ENCODE measurements around the gene CCDC93.

Gene CCDC93

DNA sequence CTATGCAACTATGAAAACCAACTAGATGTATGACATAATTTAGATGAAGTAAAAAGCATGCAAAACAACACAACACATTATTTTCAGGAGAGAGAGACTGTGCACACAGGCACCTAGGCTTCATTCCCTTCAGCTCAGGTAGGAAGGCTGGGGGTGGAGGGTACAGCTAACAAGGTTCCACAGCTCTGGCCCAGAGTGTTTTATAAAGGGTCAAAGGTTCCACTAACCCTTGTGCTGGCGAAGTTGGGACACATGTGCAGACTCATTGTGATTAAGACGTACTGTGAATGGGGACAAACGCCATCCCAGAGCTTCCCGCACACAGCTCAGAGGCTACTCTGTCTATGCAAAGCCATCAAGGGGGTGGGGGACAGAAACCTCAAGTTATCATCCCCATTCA, 19.1 kb downstream of the CCDC93 start:
- no peak for DNase-seq (ENCODE audit: low read depth in 2 of 2)

GRCh38 chr2:117989854-117990438, 23.9 kb downstream of the CCDC93 start:
- no peak for DNase-seq (ENCODE audit: low read depth in 2 of 2)

- DNase-seq (ENCODE audit: low read depth in 2 of 2), result no peak
Observed at GRCh38 chr2:117987121-117987520, 26.7 kb downstream of the CCDC93 start.

DNA sequence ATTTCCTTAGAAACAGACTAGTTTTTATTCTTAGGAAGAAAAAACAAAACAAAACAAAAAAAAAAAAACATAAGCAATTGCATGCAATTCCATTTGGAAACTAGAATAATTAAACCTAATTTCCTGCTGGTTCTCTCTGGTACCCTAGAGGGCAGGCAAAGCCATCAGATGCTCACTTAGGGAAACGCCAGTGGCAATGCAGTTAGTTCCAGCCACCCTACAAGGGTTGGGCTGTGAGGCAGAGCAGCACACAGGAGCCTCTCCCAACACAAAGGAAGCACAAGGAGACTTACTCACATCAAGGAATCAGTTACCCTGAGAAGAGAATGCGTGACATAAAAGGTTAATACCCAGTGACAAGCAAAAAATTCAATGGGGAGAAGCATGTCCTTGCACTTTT, 28.8 kb downstream of the CCDC93 start:
- DNase-seq (ENCODE audit: low read depth in 2 of 2), result no peak

DNA sequence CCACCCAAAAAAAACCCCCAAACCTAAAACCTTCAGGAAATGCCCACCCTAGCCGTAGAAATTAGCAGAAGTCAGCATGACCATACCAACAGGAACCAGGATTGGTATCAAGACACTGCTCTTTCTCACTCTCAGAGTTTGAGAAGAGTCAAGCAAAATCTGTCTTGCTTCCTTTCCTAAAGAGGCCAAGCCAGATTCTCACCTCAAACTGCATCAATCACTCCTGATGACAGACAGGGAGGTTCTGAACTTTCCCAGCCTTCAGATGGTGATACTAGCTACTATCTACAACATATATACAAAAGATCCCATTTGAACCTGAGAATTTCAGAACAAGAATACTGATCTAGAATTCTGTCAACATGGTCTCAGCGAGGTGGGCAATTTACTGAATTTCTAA, 29.7 kb downstream of the CCDC93 start:
- no peak for DNase-seq (ENCODE audit: low read depth in 2 of 2)

DNA sequence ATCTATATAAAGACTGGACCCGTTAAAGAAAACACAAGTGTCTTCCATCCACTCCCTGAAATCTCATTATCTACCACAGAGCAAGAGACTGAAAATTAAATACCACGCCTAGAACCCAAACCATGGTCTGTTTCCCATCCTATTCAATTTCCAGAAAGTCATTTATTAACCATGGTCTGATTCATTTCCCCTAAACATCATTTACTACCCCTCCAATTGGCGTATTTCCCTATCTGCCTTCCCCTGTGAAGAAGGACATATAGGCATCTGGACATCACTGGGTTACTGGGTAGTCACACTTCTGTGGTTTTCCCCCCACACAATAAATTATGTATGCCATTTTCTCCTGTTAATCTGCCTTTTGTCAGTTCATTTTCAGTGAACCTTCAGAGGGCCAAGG, 30.8 kb downstream of the CCDC93 start:
- DNase-seq (ENCODE audit: low read depth in 2 of 2), result no peak

DNA sequence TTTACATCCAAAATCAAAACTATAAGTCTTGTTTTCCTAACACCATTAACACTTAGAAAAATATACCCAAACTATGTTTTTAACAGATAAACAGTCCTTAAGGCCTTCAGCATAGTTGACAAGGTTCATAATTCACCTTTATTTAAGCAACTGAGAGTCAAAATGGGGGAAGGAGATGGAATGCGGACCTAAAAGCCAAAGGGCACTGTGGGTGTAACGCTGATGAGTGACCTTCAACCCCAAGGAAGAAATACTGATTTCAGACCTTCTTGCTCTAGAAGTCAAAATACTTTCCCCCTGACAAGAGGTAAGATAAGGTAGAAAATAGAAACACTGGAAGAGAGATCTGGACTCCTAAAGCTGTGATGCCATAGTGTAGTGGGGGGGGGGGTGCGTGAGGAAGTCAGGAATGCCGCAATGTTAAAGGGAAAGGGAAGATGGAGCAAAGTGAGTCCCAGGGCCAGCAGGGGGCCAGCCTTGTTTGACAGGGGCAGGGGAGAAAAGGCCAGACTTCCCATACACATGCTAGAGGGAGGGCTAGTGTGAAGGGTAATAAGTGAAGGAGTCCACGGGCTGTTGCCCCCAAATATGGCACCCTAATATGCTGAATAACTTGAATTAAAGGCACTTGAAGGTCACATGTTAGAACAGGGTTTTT, 31.4 kb downstream of the CCDC93 start:
- DNase-seq (ENCODE audit: low read depth in 2 of 2), result no peak

DNA sequence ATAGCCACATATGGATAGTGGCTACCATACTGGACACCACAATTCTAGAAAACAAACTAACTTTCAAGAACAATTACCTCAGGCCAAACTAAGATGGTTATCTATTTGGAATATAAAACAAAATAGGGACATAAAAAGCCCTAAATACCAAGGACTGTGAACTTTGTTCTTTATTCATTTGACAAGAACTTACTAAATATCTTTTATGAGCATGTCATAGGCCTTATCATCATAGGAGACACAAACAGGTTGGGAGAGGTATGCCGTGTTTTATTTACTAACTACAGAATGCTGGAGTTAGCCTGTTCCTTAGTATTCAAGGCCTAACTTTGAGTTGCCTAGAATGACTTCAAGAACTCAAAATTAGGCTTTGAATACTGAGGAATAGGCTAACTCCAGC, 32.1 kb downstream of the CCDC93 start:
- no peak for DNase-seq (ENCODE audit: low read depth in 2 of 2)

DNA sequence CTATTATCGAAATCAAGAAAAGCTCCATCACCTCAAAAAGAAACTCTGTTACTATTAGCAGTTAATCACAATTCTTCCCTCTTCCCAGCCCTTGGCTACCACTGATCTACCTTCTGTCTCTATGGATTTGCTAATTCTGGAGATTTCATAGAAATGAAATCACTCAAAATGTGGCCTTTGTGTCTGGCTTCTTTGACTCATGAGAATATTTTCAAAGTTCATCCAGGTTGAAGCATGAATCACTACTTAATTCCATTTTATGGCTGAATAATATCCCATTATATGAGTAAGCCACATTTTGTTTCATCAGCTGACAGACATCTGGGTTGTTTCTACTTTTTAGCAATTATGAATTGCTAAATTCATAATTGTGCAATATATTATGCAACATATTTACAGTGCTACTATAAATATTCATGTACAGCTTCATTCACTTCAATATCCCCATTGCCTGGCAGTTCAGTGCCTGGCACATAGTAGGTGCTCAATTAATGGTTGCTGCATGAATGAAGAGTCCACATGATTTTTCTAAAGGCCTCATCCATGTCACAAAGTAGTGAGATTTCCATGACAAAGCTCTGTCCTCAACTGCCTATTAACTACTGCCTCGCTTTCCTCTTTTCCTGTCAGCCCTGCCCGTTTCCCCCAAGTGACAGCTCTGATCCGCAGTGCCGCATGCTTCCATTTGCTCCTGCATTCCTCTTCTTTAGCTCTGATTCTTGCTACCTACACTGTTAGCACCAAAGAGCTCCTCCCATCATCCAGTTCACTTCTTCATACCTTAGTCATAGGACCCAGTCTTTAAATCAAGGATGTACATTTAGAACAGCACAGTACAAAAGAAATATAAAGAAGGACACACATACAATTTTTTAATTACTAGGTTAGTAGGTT, 32.8 kb downstream of the CCDC93 start:
- no peak for DNase-seq (ENCODE audit: low read depth in 2 of 2)

DNA sequence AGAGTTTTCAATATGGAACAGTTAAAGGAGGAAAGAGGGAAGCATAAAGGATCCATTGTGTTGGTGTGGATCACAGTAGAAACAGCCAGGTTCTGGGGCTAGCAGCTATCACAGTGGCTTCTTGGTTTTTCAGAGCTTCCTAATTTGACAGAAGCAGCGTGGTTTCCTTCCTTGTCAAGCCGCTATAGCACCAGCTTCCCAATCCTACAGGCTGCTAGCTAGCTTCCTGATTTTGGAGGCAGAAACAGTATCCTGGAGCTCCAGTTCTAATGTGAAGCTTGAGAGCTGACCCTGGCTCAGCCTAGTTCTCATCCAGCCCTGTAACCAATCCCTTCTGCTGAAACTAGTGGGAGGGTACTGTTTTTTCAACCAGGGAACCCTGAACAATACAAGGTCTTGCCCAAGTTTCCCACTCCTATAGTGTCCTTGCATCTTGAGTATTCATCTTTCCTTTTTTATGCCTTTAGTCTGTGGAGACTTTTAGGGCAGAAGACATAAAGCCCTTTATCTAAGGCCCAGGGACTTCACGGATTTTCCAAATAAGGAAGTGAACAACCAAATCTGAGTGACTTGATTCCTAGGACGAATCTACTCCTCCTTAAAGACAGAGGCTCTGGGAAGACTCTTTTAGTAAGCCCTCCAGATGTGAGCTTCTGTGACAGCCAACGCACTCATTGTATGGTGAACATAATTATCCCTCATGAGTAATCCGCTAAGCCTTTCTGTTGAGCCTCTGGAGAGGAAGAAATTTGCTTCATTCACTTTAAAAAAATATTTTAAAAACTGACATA, 33.8 kb downstream of the CCDC93 start:
- no peak for DNase-seq (ENCODE audit: low read depth in 2 of 2)

DNA sequence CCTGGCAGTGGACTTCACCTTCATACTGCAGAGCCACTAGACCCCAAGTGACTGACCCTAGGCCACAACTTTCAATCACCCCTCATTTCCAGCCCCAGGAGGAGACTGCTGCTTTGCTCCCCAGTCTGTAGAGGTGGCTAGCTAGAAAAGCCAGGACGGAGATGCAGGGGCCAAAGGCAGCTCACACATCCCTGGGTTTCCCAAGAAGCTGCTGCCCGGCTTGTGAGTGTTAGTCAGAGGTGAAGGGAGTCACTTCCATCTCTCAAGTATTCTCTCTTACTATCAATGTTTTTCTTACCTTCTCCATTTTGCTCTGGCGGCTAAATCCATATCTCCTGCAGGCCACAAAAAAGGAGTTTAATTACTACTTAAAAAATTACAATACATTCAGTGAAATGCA, 36.2 kb downstream of the CCDC93 start:
- no peak for DNase-seq (ENCODE audit: low read depth in 2 of 2)

DNA sequence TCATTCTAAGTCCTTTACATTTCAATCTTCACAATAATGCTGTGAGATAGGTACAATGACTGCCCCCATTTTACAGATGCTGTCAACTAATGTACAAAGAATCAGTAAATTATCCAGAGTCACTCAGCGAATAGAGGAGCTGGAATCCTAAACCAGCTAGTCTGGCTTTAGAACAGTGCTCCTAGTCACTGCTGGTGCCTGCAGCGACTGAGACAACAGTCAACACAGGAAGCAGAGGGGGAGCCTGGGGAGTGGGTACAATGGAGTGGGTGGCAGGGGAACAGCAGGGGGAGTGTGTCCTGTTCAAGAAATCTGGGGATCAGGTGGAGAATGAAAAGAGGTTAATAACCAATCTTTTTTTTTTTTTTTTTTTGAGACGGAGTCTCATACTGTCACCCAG, 37.3 kb downstream of the CCDC93 start:
- DNase-seq (ENCODE audit: low read depth in 2 of 2), result no peak

- no peak for DNase-seq (ENCODE audit: low read depth in 2 of 2)
Observed at GRCh38 chr2:117973498-117974082, 40.3 kb downstream of the CCDC93 start.

- DNase-seq (ENCODE audit: low read depth in 2 of 2), result no peak
Observed at GRCh38 chr2:117972476-117973123, 41.3 kb downstream of the CCDC93 start.

- no peak for DNase-seq (ENCODE audit: low read depth in 2 of 2)
Observed at GRCh38 chr2:117968722-117969121, 45.1 kb downstream of the CCDC93 start.

DNA sequence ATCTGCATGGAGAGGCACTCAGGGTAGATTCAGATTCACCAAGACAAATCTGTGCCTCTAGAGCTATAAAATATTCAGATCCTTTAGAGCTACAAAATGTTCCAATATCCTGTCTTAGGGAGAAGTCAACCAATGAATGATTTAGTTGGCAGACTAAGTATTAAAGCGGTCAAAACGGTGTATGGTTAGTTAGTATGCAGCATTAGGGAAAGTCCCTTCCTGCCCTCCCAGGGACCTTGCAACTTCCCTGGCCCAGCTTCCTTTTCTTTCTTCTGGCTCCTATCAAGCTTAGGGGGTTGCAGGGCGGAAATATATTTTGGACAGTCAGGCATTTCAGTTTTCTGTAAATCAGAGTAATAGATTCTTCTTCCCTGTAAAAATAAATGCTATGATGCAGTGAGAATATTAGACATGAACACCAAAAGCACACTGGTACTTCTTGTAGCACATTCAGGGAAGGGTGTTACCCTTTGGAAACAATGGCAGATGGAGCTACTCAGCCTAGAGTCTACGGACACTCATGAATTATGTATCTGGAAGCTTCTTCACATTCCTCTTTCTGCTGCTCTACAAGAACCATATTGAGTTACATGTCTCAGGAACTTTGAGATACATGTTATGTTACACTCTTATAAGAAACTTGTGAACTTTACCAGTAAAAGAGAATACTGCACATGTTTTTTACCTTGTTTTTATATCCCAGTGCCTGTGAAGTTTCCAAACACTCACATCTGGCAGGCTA, 45.7 kb downstream of the CCDC93 start:
- no peak for DNase-seq (ENCODE audit: low read depth in 2 of 2)

- DNase-seq (ENCODE audit: low read depth in 2 of 2), result no peak
Observed at GRCh38 chr2:117963446-117963845, 50.4 kb downstream of the CCDC93 start.

GRCh38 chr2:117961201-117961600, 52.7 kb downstream of the CCDC93 start:
- no peak for DNase-seq (ENCODE audit: low read depth in 2 of 2)

- no peak for DNase-seq (ENCODE audit: low read depth in 2 of 2)
Observed at GRCh38 chr2:117960231-117960630, 53.6 kb downstream of the CCDC93 start.

GRCh38 chr2:117958186-117958585, 55.7 kb downstream of the CCDC93 start:
- DNase-seq (ENCODE audit: low read depth in 2 of 2), result no peak

DNA sequence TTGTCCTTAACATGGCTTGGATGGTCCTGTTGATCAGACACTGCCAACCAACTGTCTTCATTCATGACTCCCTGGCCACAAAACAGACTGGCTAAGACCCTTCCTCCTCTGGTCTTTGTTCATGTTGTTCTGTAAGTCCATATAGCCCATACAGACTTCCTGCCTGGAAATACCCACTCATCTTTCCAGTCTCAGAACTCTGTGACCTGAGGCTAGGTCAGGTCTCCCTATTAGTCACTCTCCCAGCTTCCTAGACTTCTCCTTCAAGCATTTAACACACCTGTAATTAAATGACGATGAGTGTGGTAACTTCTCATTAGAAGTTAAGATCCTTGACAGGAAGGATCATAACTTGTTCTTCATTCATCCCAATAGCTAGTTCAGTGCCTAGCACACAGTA, 56.3 kb downstream of the CCDC93 start:
- no peak for DNase-seq (ENCODE audit: low read depth in 2 of 2)
